Kidney capillary endothelial cell (primary cell): ENCODE measurements around the gene TIE1.

Experiments used
- DNase-seq: peaks from one replicate; pipeline ENCODE4 v3.0.0-alpha.2; 2018; ENCODE audit warnings: low spot score

TIE1 gene

GRCh38 chr1:43312663-43313515 lies 12.1 kb downstream of the TIE1 start:
- no peak for DNase-seq

GRCh38 chr1:43313771-43314170 lies 13.0 kb downstream of the TIE1 start:
- no peak for DNase-seq

DNA sequence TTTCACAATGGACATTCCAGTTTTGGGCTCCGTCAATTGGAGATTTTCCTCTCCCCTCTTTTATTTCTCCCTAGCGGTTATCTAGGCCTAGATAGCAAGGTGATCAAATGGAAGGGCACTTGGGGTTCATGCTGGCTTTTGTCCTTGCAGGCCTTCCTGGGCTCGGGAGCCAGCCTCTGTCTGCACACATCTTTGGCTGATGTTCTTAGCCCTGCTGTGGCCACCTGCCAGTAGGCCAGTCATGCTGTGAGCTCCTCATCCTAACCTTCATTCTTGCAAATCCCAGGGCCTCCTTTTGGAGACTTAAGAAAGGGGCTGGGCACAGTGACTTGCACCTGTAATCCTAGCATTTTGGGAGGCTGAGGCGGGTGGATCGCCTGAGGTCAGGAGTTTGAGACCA lies 13.5 kb downstream of the TIE1 start:
- DNase-seq, result no peak

DNA sequence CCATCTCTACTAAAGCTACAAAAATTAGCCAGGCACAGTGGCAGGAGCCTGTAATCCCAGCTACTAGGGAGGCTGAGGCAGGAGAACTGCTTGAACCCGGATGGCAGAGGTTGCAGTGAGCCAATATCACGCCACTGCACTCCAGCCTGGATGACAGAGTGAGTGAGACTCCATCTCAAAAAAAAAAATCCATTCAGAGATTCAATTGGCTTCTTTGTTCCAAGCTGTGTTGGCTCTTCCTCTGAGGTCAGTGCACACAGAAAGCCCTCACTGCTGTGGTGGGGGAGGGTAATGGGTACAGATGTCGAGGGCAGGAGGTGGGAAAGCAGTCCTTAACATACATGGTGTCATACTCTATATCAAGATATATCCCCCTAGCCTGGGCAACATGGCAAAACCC lies 14.7 kb downstream of the TIE1 start:
- DNase-seq, result no peak

DNA sequence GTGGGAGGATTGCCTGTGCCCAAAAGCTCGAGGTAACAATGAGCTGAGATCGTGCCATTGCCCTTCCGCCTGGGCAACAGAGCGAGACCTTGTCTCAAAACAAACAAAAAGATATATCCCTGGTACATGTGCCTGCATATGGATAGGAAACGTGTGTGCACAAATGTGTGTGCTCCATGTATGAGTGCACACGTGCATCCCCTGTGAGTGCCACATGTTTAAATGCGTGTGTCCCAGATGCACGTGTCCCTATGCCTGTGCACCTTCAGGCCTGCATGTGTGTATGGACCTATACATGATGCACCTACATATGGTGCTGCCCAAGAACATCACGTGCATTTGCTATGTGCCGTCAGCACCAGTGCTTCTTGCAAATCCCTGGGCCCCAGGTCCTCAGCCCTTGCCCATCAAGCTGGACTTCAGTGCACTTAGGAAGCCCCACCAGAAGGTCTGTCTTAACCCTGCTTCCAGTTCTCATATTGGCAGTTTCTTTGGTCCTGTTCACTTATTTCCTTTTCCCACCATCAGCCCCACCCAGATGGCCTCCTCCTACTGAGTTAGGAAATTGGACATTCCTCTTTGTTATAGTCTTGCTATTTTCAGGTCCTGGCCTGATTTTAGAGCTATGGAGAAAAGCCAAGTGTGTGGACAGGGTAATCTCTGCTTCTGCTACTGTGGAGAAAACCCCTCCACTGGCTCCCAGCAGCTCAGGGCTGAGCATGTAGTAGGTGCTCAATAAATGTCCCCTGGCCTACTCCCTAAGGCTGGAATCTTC lies 15.4 kb downstream of the TIE1 start:
- no peak for DNase-seq

- DNase-seq, result no peak
Observed at GRCh38 chr1:43316738-43317520, 16.1 kb downstream of the TIE1 start.

DNA sequence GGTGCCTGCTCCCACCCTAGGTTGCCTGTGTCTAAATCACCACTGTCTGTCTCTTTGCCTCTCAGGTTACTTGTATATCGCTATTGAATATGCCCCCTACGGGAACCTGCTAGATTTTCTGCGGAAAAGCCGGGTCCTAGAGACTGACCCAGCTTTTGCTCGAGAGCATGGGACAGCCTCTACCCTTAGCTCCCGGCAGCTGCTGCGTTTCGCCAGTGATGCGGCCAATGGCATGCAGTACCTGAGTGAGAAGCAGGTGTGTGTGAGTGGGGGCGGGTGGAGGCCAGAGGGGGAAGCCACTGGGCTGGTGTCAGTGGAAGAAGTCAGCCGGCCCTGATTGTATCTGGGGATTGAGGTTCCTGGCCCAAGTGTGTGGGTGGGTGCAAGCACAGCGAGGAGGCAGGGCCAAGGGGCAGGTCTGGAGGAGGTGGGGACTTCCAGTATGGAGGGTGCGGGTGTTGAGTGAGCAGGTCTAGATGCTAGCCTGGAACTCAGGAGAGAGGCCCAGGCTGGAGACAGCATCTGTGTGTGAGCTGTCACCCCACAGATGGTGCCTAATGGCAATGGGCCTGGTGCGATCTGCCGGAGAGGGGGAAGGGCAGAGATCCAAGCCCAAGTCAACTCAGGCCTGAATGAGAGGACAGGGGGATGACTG lies 17.2 kb downstream of the TIE1 start:
- no peak for DNase-seq

DNA sequence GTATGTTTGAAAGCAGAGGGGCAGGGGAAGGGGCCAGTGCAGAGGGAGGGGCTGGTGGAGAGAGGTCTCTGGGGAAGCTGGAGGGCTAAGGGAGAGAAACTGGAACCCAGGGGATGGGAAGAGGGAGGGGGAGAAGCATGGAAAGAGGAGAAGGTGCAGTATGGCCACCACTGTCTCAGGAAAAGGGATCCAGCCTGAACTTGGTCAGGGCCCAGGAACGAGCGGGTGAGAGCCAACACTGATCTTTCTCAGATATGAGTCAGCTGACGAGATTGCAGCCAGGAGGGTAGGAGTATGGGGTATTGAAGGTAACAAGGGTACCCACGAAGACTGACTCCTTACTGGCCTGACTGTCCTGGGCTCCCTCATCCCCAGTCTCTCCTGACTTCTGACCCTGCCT lies 18.0 kb downstream of the TIE1 start:
- DNase-seq, result no peak

GRCh38 chr1:43319288-43319687 lies 18.5 kb downstream of the TIE1 start:
- no peak for DNase-seq

DNA sequence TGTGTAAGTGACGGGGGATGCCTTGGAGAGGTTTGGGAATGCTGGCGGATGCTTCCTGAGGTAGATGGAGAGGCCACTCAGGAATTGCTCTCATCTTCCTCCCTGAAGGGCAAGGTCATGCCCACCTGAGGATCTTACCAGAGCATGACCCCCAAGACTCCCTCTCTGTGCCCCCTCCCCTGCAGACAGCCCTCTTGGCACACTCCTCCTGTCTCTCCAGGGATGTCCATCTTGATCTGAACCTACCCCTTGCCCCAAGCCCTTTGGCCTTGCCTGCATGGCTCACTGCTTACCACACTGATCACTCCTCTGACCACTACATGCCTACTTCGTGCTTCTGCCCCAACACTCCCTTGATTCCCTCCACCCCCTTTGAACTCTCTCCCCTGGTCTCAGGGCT lies 19.0 kb downstream of the TIE1 start:
- no peak for DNase-seq

- no peak for DNase-seq
Observed at GRCh38 chr1:43321331-43321891, 20.6 kb downstream of the TIE1 start.

- no peak for DNase-seq
Observed at GRCh38 chr1:43322506-43322905, 21.7 kb downstream of the TIE1 start.

DNA sequence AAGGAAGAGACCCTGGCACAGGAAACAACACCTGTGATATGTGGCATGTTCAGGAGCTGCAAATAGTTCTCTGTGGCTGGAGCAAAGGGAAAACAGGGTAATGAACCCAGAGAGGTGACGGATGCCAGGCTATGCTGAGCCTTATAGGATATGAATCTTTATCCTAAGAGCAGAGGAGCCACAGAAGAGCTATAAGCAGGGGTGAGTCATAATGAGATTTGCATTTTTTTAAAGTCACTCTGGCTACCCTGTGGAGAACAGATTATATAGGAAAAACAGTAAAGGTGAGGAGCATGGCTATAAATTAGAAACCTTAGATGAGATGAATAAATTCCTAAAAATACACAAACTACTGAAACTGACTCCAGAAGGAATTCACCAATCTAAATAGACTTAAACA lies 24.0 kb downstream of the TIE1 start:
- DNase-seq, result no peak

DNA sequence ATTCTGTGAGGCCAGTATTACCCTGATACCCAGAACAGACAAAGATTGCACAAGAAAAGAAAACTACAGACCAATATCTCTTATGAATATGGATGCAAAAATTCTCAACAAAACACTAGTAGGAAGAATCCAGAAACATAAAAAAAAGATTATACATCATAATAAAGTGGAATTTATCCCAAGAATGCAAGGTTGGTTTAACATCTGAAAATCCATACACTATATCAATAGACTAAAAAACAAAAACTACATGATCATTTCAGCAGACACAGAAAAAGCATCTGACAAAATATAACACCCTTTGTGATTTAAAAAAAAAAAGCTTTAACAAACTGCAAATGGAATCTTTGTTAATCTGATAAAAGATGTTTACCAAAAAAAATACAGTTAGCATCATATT lies 24.6 kb downstream of the TIE1 start:
- DNase-seq, result no peak

- no peak for DNase-seq
Observed at GRCh38 chr1:43327549-43328292, 26.9 kb downstream of the TIE1 start.

GRCh38 chr1:43329995-43330751 lies 29.4 kb downstream of the TIE1 start:
- DNase-seq, result peak; percentile 80

- DNase-seq, result no peak
Observed at GRCh38 chr1:43331688-43332087, 30.9 kb downstream of the TIE1 start.

- DNase-seq, result no peak
Observed at GRCh38 chr1:43334453-43335205, 33.8 kb downstream of the TIE1 start.

- DNase-seq, result no peak
Observed at GRCh38 chr1:43337588-43337987, 36.8 kb downstream of the TIE1 start, which contains the start of gene MPL. Gene MPL (plus strand): TSS chr1:43337818. CDS start chr1:43337849, 31 bp downstream.
